Measurements from ENCODE around the gene TMCO4.

TMCO4 gene

DNA sequence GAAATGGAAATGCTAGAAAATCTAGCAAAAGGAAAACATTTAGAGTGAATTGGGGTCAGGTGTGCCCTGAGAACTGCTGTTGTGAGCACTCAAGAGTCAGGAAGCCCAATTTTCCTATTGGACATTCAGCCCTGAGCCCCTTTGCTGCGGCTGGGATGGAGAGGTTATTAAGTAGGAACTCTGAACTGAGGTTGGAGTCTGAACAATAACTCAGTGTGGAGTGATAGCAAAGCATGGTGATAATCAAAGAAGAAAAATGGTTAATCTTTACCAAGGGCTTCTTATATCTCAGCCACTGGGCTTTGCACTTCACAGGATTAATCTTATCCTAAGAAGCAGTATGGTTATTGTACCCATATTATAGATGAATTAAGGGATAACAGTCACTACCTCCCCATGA is 52.0 kb downstream of the TMCO4 start:
- DNase-seq (ENCODE audit: low read depth) = no peak

DNA sequence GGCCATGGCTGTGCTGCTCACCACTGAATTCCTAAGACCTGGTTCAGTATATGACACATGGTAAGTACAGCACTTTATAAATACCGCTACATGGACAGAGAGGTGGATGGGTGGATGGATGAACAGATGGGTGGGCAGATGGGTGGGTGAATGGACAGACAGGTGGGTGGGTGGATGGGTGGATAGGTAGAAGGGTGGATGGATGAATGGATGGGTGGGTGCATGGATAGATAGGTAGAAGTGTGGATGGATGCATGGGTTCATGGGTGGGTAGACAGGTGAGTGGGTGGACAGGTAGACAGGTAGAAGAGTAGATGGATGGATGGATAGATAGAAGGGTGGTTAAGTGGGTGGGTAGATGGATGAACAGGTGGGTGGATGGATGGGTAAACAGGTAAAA is 54.8 kb downstream of the TMCO4 start:
- DNase-seq (ENCODE audit: low read depth) = no peak

DNA sequence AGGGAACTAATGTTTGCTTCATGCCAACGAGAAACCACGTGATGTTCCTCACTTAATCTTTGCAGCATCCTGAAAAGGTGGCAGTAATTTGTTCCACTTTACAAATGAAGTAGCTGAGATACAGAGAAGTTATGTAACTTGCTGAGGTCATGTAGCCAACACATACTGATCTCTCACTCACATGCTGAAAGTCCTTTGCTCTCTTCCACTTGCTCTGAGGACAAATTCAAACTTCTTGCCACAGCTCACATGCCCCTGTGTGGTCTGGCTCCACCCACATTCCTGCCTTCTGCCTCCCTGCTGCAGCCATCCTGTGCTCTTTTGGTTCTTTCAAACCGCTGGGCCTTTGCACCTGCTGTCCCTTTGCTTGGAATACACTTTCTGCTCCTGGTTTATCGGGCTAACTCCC is 55.4 kb downstream of the TMCO4 start:
- no peak for DNase-seq (ENCODE audit: low read depth)

DNA sequence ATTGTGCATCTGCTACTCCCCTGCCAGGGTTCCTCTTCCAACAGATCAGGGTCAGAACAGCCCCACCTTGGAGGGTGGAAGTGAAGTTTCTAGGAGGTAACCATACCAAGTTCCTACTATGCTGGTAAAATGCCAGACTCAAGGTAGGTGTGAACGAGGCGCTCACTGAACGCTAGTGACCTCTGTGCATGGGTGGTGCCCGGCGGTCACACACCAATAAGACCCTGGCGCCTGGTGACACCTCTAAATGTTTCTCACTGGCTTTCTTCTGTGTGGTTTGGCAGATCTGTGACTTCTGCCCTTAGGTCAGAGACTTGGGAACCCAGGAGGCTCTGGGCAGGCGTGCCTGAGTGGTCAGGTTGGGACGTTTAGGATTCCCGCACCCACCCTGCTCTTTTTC is 55.9 kb downstream of the TMCO4 start:
- no peak for DNase-seq (ENCODE audit: low read depth)

DNA sequence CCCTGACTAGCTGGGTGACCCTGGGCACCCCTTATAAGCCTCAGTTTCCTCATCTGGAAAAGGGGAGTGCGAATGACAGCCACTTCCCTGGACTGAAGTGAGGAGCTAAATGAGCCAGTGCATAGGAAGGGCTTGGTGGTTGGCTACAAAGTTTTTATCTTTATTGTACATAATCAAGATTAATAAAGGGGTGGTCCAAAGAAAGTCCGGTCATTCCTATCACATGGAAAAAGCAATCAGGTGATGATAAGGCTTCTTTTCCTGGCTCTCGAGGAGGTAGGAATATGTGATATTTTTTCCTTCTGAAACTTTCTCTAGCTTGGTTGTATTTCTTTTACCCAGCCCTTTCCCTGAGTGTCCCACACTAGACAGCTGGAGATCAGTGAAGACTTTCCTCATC is 56.5 kb downstream of the TMCO4 start:
- no peak for DNase-seq (ENCODE audit: low read depth)

DNA sequence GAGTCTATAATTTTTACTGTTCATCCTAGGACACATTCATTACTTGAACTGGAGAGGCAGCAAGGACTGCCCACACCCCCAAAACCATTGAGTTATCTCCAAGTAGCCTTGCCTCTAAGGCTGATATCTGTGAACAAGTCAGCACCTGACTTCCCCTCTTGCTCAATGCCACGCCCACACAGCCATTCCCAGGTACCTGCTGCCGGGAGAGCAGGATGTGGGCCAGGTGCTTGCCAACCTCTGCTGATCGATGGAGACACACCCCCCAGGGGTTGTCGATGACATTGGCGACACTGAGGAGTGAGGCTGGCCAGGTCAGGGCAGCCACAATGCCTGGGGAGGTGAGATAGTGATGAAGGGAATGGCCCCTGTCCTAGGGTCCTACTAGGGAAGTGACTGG is 60.1 kb downstream of the TMCO4 start:
- DNase-seq (ENCODE audit: low read depth) = no peak

DNA sequence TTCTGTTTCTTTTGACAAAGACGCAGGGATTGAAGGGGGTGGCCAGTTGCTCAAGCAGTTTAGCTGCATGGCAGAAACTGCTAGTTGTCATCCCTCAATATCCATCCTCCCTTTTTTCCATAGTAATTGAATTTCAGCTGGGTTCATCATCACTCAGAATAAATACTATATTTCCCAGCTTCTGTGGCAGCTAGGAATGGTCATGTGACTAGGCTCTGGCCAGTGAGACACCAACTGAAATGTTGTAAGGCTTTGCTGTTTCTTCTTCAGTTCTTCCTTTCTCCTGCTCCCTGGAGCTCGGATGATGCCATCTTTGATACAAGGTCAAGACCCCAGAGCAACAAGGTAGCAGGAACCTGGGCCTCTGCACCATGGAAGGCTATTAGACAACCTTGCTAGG is 61.0 kb downstream of the TMCO4 start:
- no peak for DNase-seq (ENCODE audit: low read depth)

DNA sequence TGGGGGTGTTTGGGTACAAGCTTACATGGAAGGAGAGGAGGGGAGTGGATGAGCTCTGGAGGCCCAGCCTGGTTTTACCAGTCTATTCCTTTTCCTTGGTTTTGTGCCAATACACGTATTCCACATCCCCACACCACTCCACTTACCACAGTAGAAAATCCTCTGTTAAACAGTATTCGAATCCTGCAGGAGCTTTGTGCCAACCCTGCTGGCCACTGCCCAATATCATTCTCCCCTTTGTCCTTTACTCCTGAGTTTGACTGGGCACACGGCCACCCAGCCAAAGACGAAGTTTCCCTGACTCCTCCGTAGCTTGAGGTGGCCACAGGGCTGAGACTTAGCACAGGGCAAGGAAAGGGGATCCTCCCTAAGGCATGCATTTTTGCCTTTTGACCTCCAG is 61.6 kb downstream of the TMCO4 start:
- no peak for DNase-seq (ENCODE audit: low read depth)

DNA sequence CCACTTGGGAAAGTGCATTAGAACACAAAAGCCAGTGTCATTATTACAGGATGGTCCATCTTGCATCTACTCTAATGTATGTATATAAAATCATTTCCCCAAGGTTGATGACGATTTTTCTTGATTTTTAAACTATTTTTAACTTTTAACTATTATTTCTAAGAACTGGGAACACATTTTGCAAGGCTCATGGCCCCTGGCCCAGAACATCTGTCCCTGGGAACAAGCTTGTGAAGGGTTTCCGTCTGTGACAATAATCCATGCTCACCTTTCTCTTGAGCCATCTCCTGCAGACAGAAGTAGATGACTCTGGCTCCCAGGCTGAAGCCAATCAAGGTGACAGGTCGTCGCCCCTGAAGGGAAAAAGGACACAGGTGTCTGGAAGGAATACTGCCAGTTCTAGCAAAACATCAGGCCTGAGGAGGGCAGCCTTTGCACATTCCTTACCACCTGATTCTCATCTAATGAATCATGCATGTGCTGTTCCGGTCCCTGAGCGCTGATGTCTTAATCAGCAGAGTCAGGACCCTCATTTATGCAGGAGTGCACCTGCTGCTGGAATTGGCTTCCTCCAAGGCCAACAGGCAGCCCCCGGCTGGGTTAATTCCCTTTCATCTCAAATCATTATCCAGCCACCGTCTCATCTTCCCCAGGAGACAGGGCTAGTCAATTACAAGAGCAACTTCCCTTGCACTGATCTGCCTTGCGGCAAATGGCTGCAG is 62.5 kb downstream of the TMCO4 start:
- DNase-seq (ENCODE audit: low read depth) = no peak

DNA sequence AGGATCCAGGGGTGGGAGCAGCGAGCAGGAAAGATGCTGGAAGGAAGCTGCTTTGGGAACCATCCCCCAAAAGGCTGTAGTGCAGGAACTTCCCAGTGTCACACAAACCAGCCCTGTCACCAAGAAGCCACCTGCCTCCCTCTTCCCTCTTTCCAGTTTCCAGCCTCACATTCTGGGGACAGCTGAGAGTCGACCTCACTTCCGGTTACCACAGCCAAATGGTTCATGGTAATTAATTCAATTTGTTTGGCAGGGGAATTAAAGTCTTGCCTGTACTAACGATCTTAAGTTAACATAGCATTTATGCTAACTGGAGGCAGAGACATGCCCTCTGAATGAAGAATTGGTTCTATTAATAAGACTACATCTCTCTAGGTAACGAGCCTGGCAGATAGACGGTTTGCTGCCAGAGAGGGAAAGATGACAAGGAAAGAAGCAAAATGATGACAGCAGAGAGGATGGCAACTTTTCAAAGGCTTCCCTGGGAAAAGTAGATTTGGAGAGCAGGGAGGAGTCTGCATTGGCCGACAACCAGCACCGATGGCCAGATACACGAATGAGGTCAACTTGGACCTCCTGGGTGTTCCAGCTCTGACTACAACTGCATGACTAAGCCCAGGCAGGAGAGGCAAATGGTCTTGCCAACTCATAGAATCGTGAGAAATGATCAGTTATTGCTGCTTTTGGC is 64.1 kb downstream of the TMCO4 start:
- no peak for DNase-seq (ENCODE audit: low read depth)

DNA sequence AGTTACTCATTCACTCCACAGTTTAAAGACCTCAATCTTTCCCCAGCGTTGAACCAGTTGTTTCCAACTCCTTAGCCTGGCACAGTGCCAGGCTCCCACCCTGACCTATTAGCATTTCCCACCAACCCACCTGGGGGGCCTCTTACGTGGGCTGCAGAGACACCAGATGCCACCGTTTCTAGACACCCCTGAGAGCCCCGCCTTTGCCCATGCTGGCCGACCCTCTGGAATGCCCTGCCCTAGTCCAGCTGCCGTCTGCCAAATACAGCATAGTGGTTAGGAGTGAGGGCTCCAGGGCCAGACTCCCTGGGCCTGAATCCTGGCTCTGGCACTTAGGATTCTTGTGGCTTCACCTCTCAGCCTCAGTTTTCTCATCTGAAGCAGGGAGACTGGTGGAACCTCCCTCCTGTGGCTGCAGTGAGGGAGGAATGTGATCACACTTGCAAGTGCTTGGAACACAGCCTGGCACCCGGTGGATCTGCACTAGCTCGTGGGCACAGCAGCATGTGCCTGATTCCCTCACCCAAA is 65.2 kb downstream of the TMCO4 start:
- no peak for DNase-seq (ENCODE audit: low read depth)

DNA sequence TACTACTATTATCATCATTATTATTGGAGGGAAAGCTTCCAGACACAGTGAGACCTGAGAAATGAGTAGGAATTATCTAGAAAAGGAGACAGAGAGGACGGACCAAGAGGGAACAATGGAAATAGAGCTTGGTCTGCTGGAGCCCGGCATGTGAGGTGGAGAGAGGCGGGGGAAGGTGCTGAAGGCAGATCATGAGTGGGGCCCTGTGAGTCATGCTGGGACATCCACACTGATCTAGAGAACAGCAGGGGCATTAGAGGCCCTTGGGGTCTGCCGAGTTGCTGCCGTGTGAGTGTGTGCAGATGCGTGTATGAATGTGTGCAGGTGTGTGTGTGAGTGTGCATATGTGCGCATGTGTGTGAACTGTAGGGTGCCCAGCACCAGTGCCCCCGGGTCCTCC is 65.7 kb downstream of the TMCO4 start:
- no peak for DNase-seq (ENCODE audit: low read depth)

DNA sequence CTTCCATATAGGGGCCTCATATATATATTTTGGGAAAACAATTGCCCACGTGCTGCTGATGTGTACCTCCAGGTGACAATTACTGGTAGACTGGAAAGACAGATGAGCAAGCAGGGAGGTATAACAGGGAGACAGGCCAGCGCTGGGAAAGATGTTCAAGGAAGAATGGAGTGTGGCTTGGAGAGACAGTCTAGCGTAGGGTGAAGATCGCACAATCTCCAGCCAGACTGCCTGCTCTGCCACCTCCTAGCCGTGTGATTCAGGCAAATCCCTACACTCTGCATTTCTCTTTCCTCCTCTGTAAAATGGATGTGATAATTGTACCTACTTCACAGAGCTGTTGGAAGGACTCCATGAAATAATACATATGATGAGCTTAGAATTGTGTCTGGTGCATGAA is 66.1 kb downstream of the TMCO4 start:
- no peak for DNase-seq (ENCODE audit: low read depth)

DNA sequence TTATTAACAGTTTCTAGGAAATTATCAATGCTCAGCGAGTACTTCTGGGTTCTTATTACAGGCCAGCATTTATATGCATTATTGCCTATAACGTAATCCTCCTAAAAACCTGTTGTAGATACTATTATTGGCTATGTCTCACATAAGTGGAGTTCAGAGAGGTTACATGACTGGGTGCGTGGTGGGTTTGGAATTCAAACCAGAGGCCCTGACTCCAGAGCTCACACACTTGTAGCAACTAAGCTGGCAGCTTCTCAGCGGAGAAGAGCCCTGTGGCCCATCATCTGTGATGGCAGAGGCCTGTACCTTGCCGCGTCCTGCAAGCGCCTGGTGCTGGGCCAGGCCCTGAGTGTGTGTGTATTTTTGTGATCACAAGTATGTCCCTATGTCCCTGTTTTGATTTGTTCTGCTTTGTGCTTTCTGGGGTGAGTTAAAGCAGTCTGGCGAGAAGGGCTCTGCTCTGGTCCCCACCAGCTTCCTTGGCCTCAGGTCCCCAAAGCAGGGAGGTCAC is 68.3 kb downstream of the TMCO4 start:
- no peak for DNase-seq (ENCODE audit: low read depth)

DNA sequence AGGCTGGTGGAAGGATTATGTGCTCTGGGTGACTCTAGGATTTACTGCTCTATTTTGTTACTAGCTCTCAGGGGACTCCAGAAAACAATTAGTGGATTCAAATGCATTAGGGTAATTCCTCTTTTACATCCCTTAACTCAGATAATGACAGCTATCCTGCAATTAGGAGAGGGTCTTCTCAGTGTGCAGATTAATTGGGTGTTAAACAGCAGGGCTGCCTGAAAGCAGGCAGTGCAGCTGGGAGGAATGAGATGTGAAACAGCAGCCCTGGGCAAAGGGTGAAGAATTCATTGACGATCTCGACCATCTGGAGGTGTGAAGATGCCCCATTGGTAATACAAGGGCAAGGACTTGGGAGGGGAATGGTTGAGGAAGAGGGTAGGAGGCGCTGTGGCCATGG is 68.9 kb downstream of the TMCO4 start:
- DNase-seq (ENCODE audit: low read depth) = no peak

DNA sequence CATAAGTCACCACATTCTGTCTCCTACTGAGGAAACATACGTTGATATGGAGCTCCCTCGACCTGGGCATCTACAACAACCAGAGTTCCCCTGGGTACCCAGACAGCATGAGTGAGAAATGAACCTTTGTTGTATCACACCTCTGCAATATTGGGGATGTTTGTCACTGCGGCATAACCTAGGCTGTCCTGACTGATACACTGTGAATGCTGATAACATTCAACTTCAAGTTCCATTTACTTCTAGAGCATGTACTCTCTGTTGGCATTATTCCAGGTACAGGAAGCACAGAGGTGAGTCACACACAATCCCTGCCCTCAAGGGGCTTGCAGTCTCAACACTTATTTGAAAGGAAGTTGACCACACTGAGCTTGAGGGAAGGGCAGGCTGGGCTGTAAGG is 69.5 kb downstream of the TMCO4 start:
- DNase-seq (ENCODE audit: low read depth) = no peak

DNA sequence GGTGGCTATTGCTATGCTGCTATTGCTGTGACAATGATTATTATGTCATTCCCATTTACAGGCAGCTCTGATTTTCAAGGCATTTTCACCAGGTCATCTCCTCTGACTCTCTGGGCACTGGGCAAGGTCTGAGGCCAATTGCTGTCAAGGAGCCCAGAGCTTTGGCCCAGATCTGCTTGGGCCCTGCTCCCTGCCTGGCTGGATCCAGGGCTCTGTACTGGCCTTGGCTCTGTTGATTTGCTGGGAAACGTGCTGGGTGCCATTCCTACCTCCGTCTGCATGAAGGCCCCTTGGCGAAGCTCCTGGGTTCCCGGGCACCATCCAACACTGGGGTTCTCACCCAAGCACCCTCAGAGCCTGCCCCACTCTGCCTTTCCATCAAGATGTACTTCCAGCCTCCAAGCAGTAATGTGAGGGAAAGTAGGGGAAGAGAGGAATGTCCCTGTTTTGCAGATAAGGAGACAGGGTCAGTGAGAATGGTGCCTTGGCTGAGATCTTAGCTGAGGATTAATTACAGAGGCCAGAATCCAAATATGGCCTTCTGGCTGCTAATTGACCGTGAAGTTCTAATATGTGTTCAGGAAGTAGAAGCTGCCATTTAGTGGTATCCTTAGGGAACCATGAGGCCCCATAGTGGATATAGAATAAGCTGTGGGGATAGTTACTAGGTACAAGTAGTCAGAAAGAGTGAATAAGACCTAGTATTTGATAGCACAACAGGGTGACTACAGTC is 71.1 kb downstream of the TMCO4 start:
- DNase-seq (ENCODE audit: low read depth) = no peak

DNA sequence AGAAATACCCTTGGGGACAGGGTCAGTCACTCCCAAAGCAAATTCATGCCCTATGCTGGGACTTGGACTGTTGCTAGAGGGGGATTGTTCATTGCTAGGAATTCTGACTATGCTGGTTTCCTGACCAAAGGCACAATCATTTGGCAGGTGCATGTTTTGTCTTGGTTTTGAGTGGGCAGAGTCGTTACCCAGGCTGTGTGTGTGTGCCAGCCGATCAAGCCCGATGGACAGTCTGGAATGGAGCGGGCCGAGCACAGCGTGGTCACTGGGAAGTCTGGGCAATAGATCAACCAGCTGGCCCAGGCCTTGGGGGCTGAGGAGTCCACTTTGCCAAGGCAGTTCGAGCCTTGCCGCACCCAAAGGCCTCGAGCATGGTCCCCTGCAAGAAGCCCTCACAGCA is 74.1 kb downstream of the TMCO4 start:
- DNase-seq (ENCODE audit: low read depth) = no peak

DNA sequence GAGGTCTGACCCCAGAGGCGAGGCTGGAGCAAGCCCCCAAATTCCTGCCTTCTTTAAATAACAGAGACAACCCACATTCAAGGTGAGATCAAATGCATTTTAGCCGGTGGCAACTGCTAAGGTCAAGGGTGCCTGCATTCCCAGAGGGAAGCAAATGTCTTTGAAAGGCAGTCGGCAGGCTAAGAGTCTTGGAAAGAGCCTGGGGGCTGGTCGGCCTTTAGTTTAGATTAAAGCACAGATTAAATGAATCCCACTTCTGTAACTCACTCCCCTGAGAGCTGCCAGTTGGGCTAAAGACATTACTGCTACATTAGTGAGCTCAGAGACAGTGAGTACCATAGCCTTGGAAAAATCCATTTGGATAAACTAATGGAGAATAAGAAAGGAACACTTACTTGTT is 75.8 kb downstream of the TMCO4 start:
- DNase-seq (ENCODE audit: low read depth) = no peak

DNA sequence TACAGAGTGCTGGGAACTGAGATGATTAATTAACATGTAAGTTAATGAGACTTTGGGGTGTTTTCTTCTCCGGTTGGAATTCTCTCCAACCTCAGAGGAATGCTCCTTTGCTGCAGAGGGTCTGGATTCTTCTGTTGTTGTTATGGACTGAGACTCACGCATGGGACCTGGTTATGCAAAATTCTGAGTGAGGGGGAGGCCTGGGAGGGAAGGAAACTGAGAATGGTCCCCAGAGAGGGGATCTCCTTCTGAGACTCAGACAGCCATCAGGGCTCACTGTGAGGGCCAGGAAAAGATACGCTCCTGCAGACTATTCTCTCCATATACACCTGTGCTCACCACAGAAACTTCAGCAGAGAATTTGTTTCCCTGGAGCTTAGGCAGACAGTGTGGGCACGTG is 78.7 kb downstream of the TMCO4 start:
- DNase-seq (ENCODE audit: low read depth) = no peak

DNA sequence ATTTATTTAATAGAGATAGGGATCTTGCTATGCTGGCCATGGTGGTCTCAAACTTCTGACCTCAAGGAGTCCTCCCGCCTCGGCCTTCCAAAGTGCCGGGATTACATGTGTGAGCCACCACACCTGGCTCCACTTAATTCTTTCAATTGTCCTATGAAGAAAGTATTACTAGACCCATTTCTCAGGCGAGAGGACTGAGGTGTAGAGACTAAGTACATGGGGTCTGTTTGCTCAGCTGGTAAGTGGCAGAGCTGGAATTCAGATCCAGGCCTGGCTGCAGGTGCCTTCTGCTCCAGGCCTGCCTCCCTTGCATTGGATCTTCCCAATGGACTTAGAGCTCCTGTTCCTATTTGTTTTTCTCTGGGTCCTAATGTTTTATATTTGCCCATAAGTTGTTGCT is 79.5 kb downstream of the TMCO4 start:
- DNase-seq (ENCODE audit: low read depth) = no peak

DNA sequence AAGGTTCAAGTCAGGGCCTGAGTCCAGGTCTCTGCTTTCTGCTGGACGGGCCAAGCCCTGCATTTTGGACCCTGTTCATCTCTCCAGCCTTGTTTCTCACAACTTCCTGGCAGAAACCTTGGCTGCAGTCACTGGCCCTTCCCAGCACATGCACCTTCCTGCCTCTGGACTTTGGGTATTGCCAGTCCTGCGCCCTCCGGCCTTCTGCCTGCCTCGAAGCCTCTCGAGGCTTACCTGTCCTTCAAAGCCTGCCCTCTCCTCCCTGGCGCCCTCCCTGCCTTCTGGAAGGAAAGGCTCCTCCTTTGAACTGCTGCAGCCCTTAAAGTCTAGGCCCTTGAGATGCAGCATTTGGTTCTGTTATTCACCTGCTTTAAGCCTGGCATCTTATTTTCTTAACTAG is 82.2 kb downstream of the TMCO4 start:
- no peak for DNase-seq (ENCODE audit: low read depth)
